Activated T-cell treated with anti-CD3 and anti-CD28 coated beads for 24 hours (primary cell): ENCODE measurements around the gene DTX1.

ENCODE experiments used
- DNase-seq: peaks from one replicate; pipeline ENCODE4 v3.0.0-alpha.2; 2020; ENCODE audit warnings: low read depth

DTX1 gene

GRCh38 chr12:113094738-113095137, 38.2 kb downstream of the DTX1 start:
- DNase-seq = no peak

- no peak for DNase-seq
These were observed 38.9 kb downstream of the DTX1 start for GRCh38 chr12:113095405-113095804.

- DNase-seq = no peak
These were observed 40.3 kb downstream of the DTX1 start for GRCh38 chr12:113096675-113097461.

- DNase-seq = no peak
These were observed 41.3 kb downstream of the DTX1 start for GRCh38 chr12:113097716-113098440.

GRCh38 chr12:113098441-113099028, 42.0 kb downstream of the DTX1 start:
- DNase-seq = peak; percentile 63

GRCh38 chr12:113099364-113099763, 42.8 kb downstream of the DTX1 start:
- no peak for DNase-seq

GRCh38 chr12:113099764-113100163, 43.2 kb downstream of the DTX1 start:
- DNase-seq = no peak

GRCh38 chr12:113101751-113102150, 45.2 kb downstream of the DTX1 start:
- DNase-seq = no peak

- no peak for DNase-seq
These were observed 46.3 kb downstream of the DTX1 start for GRCh38 chr12:113102811-113103210.

GRCh38 chr12:113103756-113104450, 47.4 kb downstream of the DTX1 start:
- peak; percentile 54 for DNase-seq

- DNase-seq = no peak
These were observed 48.5 kb downstream of the DTX1 start for GRCh38 chr12:113104953-113105510.

- no peak for DNase-seq
These were observed 49.2 kb downstream of the DTX1 start for GRCh38 chr12:113105606-113106271.

GRCh38 chr12:113106361-113106760, 49.8 kb downstream of the DTX1 start:
- DNase-seq = no peak

- DNase-seq = no peak
These were observed 51.8 kb downstream of the DTX1 start for GRCh38 chr12:113108308-113108707.

GRCh38 chr12:113109360-113109759, 52.8 kb downstream of the DTX1 start:
- no peak for DNase-seq

- DNase-seq = no peak
These were observed 53.5 kb downstream of the DTX1 start for GRCh38 chr12:113109872-113110599.

- no peak for DNase-seq
These were observed 54.7 kb downstream of the DTX1 start for GRCh38 chr12:113111247-113111646.

- no peak for DNase-seq
These were observed 55.7 kb downstream of the DTX1 start for GRCh38 chr12:113112043-113112899.

GRCh38 chr12:113113397-113113796, 56.9 kb downstream of the DTX1 start:
- DNase-seq = no peak
